Endodermal cell (in vitro differentiated cells): ENCODE data around the gene MN1. TPM values are rescaled to one million over a fixed set of nuclear protein-coding genes. Genes with fewer than 3 reads are reported as not detected.

Experiments used
- DNase-seq: peaks from one replicate; pipeline ENCODE4 v3.0.0-alpha.2; 2017
- H3K27ac ChIP-seq: 2 replicates; pipeline ENCODE4 v1.5.1; 2013; ENCODE audit warnings: mild to moderate bottlenecking, low read depth, low read length, moderate library complexity
- H3K27me3 ChIP-seq: 2 replicates; pipeline ENCODE4 v1.6.1; 2013; ENCODE audit warnings: mild to moderate bottlenecking, low read length, moderate library complexity; ENCODE audit not compliant: insufficient read depth, control insufficient read depth, poor library complexity, severe bottlenecking
- H3K36me3 ChIP-seq: 2 replicates; pipeline ENCODE4 v1.7.0; 2013; ENCODE audit warnings: mild to moderate bottlenecking, low read length, moderate library complexity; ENCODE audit not compliant: control insufficient read depth, insufficient read depth
- H3K4me1 ChIP-seq: one replicate; pipeline ENCODE4 v1.7.0; 2013; ENCODE audit warnings: low read length; ENCODE audit not compliant: control insufficient read depth, insufficient read depth
- H3K4me3 ChIP-seq: 2 replicates; pipeline ENCODE4 v1.5.1; 2013; ENCODE audit warnings: mild to moderate bottlenecking, low read length, moderate library complexity
- H3K9ac ChIP-seq: 2 replicates; pipeline ENCODE4 v1.6.1; 2013; ENCODE audit warnings: mild to moderate bottlenecking, low read length, moderate library complexity; ENCODE audit not compliant: poor library complexity, severe bottlenecking; ENCODE audit errors: extremely low read depth
- H3K9me3 ChIP-seq: 2 replicates; pipeline ENCODE4 v1.6.1; 2013; ENCODE audit warnings: mild to moderate bottlenecking, low read length, moderate library complexity; ENCODE audit not compliant: control insufficient read depth
- H3K27ac Mint-ChIP-seq: 2 replicates; pipeline ENCODE4 v1.8.0; 2020; ENCODE audit warnings: mixed read lengths
- H3K27me3 Mint-ChIP-seq: 2 replicates; pipeline ENCODE4 v1.8.0; 2021; ENCODE audit warnings: mild to moderate bottlenecking, mixed read lengths; ENCODE audit not compliant: insufficient read depth
- H3K36me3 Mint-ChIP-seq: 2 replicates; pipeline ENCODE4 v1.8.0; 2020; ENCODE audit warnings: low read depth, mixed read lengths
- H3K4me1 Mint-ChIP-seq: 2 replicates; pipeline ENCODE4 v1.8.0; 2020; ENCODE audit warnings: mixed read lengths
- H3K4me3 Mint-ChIP-seq: 2 replicates; pipeline ENCODE4 v1.8.0; 2020; ENCODE audit warnings: mild to moderate bottlenecking, moderate library complexity, mixed read lengths
- H3K9me3 Mint-ChIP-seq: 2 replicates; pipeline ENCODE4 v1.8.0; 2020; ENCODE audit warnings: mild to moderate bottlenecking, mixed read lengths
- WGBS, 2 experiments: methylation state at CpG; one replicate each; pipeline versions ENCODE4 v1.1.5 to v1.1.7; 2013; ENCODE audit warnings: missing lambda C conversion rate in 2 of 2, mixed read lengths in 1 of 2; ENCODE audit not compliant: insufficient coverage in 1 of 2, insufficient read length in 1 of 2; 5-methylcytosine and 5-hydroxymethylcytosine counted together
- total RNA-seq, 2 donors: library from RNA; stranded (reverse); fragmentation: NEBNext Ultra II Directional in 1 of 2; extraction: Animal tissue kit (Norgen Biotek cat#: 25700) in 1 of 2; gene quantifications; 2 replicates in 1 of 2; 3 replicates in 1 of 2; pipeline ENCODE4 v1.2.1, GENCODE V29; 2021
- TF ChIP-seq, protein P1 (sequence below): fragments of 200-600 bp; sonication (generic); conservative IDR thresholded peaks from 2 replicates; pipeline ENCODE4 v1.5.0; 2021; ENCODE audit warnings: antibody characterized with exemption, mild to moderate bottlenecking

MN1 gene
- total RNA-seq, 2 donors from 2014 or later = 4.4 to 17.8 TPM

DNA sequence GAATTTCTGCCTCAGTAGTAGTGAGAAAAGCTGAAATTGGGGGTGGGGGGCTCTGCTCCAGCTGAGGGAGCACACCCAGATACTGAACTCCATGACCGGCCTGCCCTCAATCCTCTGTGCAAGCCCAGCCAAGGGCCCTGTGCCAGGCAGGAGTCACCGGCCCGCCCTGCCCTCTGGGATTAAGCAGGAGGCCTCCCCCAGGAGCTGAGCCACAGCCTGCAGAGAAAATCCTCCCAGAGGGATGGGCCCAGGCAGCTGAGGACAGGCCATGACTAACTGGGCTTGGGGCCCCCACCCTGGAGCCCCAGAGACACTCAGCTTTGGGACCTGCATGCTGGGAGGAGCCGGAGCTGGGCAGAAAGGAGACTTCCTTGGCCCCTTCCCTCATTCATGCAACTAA, 48.8 kb downstream of the MN1 start:
- Histone ChIP-seq H3K27me3 (no peaks in the 10 kb centered on the region), H3K9ac (no peak overlapping the region), H3K4me3 (no peak overlapping the region), H3K36me3 (no peaks in the 10 kb centered on the region), H3K27ac (no peak overlapping the region), H3K4me1 (peaks cover 13% of the 10 kb centered on the region), H3K9me3 (no peaks in the 10 kb centered on the region)
- H3K9me3 Mint-ChIP-seq = no peaks in the 10 kb centered on the region
- peaks cover 3% of the 10 kb centered on the region for H3K27me3 Mint-ChIP-seq
- 89% methylated on average over 4 of the region's 4 CpGs; no CpG with 5 or more reads in 1 of the 2 experiments for WGBS, 2 experiments
- peaks cover 5% of the 10 kb centered on the region for H3K36me3 Mint-ChIP-seq
- DNase-seq = no peak
- TF ChIP-seq, protein P1, sequence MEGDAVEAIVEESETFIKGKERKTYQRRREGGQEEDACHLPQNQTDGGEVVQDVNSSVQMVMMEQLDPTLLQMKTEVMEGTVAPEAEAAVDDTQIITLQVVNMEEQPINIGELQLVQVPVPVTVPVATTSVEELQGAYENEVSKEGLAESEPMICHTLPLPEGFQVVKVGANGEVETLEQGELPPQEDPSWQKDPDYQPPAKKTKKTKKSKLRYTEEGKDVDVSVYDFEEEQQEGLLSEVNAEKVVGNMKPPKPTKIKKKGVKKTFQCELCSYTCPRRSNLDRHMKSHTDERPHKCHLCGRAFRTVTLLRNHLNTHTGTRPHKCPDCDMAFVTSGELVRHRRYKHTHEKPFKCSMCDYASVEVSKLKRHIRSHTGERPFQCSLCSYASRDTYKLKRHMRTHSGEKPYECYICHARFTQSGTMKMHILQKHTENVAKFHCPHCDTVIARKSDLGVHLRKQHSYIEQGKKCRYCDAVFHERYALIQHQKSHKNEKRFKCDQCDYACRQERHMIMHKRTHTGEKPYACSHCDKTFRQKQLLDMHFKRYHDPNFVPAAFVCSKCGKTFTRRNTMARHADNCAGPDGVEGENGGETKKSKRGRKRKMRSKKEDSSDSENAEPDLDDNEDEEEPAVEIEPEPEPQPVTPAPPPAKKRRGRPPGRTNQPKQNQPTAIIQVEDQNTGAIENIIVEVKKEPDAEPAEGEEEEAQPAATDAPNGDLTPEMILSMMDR = no peak
- H3K4me1 Mint-ChIP-seq = peaks cover 27% of the 10 kb centered on the region
- no peak overlapping the region for H3K4me3 Mint-ChIP-seq
- no peak overlapping the region for H3K27ac Mint-ChIP-seq

DNA sequence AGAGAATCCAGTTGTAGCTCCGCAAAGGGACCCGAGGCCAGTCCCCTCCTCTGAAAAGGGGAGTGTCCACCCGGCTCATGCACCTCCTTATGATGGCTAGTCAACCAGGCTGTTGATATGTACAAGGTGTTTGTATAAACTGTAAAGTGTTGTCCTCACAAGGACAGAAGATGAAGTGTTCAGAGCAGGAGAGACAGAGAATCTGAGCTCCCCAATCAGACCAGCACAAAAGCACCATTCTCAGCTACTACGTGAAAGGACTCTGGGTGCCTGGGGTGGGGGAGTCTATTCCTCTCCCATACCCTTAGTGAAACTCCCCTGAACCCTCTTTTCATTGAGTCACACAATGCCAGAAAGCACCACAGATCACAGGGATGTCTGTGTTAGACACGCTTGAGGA, 49.4 kb downstream of the MN1 start:
- H3K9me3 Mint-ChIP-seq = no peaks in the 10 kb centered on the region
- TF ChIP-seq, protein P1 = no peak
- 92 to 95% methylated on average over 2 to 5 of the region's 5 CpGs for WGBS, 2 experiments
- Histone ChIP-seq H3K9ac (no peak overlapping the region), H3K4me3 (no peak overlapping the region), H3K9me3 (no peaks in the 10 kb centered on the region), H3K36me3 (no peaks in the 10 kb centered on the region), H3K27ac (no peak overlapping the region), H3K27me3 (no peaks in the 10 kb centered on the region), H3K4me1 (peaks cover 13% of the 10 kb centered on the region)
- H3K36me3 Mint-ChIP-seq = peaks cover 5% of the 10 kb centered on the region
- H3K4me1 Mint-ChIP-seq = peaks cover 27% of the 10 kb centered on the region
- H3K27me3 Mint-ChIP-seq = peaks cover 3% of the 10 kb centered on the region
- no peak for DNase-seq
- no peak overlapping the region for H3K27ac Mint-ChIP-seq
- H3K4me3 Mint-ChIP-seq = no peak overlapping the region

DNA sequence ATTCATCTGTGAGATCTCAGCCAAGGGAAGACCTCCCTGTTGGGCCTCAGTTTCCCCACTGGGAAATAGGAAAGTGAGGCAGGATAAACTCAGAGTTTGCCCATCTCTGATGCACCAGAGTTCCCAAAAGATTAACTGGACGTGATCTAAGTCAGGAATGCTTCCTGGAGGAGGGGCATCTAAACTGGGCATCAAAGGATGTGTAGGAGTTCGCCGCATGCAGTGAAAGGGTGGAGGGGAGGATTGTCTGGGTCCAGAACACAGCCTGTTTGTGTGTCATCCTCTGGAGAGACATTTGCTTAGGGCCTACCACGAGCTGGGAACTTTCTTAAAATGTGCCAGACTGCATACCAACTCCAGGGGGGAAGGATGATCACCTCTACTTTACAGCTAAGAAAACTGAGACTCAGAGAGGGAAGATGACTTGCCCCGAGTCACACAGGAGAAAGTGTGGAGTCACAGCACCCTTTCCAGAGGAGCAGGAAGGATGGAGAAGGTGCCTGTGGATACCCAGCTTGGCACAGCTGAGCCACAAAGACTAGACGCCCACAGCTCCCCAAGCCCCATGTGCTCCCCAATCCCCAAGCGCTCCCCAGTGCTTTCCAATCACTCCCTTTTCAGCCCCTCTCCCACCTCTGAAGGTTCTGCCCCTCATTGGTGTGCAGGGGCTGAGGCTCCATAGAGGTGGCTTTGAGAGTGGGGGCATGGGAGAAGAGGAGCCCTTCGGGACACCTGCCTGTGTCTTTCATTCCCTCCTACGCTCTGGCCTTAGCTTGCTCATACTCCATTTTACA, 50.1 kb downstream of the MN1 start:
- Mint-ChIP-seq H3K36me3 (peaks cover 5% of the 10 kb centered on the region), H3K27ac (no peak overlapping the region), H3K4me1 (peaks cover 27% of the 10 kb centered on the region), H3K27me3 (peaks cover 3% of the 10 kb centered on the region), H3K4me3 (no peak overlapping the region), H3K9me3 (no peaks in the 10 kb centered on the region)
- no peak overlapping the region for H3K27ac ChIP-seq
- no peaks in the 10 kb centered on the region for H3K27me3 ChIP-seq
- H3K36me3 ChIP-seq = no peaks in the 10 kb centered on the region
- no peak overlapping the region for H3K9ac ChIP-seq
- no peak for DNase-seq
- H3K4me1 ChIP-seq = peaks cover 13% of the 10 kb centered on the region
- H3K4me3 ChIP-seq = no peak overlapping the region
- WGBS, 2 experiments = 85% methylated on average over 3 to 9 of the region's 9 CpGs
- TF ChIP-seq, protein P1 = no peak
- H3K9me3 ChIP-seq = no peaks in the 10 kb centered on the region
